8988T (cell line): Measurements from ENCODE around the gene BLOC1S3.

ENCODE experiments used
- DNase-seq: peaks from one replicate; pipeline ENCODE4 v3.0.0; 2011

Gene BLOC1S3

GRCh38 chr19:45162608-45163143 is 15.9 kb upstream of the BLOC1S3 start:
- DNase-seq = no peak

DNA sequence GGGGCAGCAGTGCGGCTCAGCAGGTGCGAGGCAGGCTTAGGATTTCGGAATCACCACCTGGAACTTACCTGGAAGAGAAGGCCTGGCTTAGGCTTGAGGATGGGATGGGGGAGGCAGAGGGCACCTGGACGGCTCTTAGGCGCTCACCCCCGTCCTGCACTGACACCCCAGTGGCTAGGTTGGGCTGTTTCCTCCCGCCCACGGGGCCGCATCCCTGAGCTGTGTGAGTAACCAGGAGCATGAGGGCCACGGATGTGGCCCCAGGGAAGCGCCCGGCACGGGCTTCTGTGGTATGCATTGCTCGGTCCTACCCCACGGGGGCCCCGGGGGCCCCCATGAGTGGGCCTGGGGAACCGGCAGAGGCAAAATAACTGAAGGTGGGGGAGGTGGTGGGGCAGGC is 15.4 kb upstream of the BLOC1S3 start:
- no peak for DNase-seq

- no peak for DNase-seq
Observed at GRCh38 chr19:45163751-45164460, 14.7 kb upstream of the BLOC1S3 start.

DNA sequence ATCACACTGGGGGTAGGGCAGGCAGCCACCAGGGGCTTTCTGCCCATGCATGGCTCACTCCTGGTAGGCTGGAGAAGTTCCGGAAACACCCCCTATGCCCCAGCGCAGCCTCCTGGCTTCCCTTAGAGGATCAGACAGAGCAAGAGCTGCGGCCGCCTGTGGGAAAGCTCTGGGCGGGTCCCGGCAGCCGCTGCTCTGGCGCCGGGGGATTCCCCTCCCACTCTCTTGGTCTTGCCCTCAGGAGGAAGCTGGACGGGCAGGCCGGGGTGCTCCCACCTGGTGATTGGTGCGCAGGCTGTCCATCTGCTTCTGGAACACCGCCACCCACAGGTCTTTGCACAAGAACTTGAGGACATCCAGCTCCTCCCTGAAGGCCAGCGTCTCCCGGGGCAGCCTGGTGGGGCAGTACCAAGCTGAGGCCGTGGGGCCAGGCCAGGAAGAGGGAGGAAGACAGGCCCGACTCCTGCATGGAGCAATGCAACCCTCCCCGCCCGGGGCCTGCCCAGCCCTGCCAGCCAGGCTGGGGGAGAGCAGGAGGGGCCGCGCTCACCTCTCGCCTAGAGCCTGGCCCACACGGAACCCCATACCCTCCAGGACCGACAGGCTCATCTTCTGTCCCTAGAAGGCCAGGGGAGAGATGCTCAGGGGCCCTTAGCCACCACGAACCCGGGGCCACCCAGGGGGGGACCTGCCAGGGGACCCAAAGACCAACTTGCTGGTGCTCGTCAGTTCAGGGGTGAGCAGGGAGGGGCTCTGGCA is 13.8 kb upstream of the BLOC1S3 start:
- DNase-seq = no peak

DNA sequence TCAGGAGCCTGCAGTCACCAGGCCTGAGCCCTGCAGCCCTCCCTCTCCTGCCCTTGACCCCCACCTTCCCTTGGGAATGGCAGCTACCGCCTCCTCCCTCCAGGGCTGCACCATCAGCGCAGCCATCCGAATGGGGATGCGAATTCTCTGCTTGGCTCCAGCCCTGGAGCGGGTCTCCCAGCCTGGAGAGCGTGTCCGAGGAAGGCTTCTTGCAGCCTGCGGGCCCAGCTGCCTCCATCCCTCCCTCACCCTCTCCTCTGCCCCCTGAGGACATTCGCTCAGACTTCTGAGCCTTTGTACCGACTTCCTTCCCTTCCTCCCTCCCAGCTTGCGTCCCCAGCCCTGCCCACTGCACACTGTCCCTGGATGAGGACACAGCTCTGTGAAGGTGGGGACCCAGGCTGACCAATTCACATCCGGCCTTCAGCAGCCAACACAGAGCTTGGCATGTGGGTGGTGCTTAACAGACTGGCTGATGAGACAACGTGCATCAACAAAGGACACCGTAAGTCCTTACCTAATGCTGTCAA is 11.8 kb upstream of the BLOC1S3 start:
- no peak for DNase-seq

DNA sequence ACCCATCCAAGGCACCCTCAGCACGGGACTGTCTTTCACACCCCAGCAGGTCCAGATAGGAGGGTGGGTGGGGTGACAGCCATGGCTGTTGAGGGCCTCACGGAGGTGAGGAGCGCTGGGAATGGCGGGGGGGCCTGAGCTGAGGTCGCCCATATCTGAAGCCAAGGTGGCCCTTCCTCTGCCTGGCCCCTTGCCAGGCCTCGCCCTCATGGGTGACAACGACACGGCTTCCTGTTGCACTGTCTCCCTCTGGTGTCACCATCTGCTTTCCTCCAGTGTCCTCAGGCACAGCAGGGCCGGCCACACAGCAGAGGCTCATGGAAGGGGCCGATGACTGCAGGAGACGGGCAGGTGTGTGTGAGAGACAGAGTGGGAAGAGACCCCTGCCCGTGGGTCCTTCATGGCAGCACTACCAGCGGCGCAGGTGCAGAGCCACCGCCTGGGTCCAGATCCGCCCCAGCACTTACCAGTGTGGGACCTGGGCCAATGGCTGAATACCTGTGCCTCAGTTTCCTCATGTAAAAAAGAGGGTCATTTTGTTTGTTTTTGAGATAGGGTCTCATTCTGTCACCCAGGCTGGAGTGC is 9.7 kb upstream of the BLOC1S3 start:
- DNase-seq = no peak

- DNase-seq = no peak
Observed at GRCh38 chr19:45169602-45170001, 9.0 kb upstream of the BLOC1S3 start.

- DNase-seq = no peak
Observed at GRCh38 chr19:45170146-45171106, 8.2 kb upstream of the BLOC1S3 start.

DNA sequence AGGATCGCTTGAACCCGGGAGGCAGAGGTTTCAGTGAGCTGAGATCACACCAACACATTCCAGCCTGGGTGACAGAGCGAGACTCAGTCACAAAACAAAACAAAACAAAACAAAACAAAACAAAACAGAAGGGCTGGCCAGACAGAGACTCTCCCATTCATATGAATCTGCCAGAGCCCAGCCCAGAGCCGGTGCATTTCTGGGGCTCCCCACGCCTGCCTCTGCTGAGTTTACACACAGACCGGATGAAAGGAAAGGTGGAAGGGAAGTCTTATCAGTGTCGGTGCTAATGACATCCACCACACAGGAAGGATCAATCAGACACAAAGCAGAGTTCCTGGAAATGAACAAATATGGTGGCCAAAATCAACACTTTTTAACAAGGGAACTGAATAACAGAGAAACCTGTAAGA is 7.4 kb upstream of the BLOC1S3 start:
- DNase-seq = no peak

- no peak for DNase-seq
Observed at GRCh38 chr19:45172173-45172572, 6.4 kb upstream of the BLOC1S3 start.

GRCh38 chr19:45172611-45173208 is 5.9 kb upstream of the BLOC1S3 start:
- no peak for DNase-seq

- no peak for DNase-seq
Observed at GRCh38 chr19:45173816-45174215, 4.8 kb upstream of the BLOC1S3 start.

GRCh38 chr19:45175515-45176345 is 2.9 kb upstream of the BLOC1S3 start:
- no peak for DNase-seq

GRCh38 chr19:45177817-45178261 is 745 bp upstream of the BLOC1S3 start, which contains the start of gene TRAPPC6A:
TSS of gene TRAPPC6A (minus strand) at chr19:45178237. CDS start at chr19:45178218, 19 bp downstream.
- no peak for DNase-seq

GRCh38 chr19:45179072-45179891 is 698 bp downstream of the BLOC1S3 start:
- no peak for DNase-seq

- DNase-seq = no peak
Observed at GRCh38 chr19:45179892-45180370, 1.3 kb downstream of the BLOC1S3 start.

DNA sequence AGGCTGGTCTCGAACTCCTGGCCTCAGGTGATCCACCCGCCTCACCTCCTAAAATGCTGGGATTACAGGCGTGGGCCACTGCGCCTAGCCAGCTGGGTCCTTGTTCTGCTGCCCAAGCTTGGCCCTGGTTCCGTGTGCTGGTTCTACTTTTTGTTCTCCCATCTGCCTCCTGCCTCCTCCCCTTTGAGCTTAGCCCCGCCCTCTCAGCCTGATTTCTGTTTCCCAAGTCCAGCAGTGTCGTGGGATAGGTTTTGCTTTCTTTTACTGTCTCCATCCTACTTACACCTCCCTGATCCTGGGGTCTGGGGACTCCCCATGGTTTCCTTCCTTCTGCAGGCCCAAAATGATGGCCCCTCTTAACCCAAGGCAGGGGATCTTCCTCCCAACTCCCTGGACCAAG is 2.4 kb downstream of the BLOC1S3 start:
- DNase-seq = no peak

DNA sequence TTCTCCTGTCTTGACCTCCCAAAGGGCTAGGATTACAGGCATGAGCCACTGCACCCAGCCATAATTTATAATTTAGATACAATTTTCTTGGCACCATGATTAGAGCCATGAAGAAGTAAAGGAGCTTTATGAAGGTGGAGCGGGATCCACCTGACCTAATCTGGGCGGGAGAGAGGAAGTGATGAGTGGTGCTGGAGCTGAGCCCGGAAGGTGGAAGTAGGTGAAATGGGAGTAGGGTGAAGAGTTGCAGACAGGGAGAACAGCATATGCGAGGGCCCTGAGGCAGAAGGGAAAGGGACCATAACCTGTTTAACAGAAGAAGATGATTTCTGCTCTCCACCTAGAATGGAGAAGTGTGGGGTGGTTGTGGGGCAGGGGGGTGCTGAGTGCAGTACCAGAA is 4.2 kb downstream of the BLOC1S3 start:
- no peak for DNase-seq

DNA sequence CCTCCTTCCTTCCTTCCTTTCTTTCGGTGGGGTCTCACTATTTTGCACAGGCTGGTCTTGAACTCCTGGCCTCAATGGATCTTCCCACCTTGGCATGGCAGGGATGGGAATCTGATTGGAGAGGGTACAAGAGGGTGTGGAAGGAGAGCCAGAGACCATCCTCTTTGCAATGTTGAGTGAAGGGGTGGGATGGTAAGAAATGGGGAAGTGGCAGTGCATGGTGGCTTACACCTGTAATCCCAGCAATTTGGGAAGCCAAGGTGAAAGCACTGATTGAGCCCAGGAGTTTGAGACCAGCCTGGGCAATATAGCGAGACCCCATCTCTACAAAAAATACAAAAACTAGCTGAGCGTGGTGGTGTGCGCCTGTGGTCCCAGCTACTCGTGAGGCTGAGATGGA is 5.5 kb downstream of the BLOC1S3 start:
- no peak for DNase-seq
